GM12878 (cell line): ENCODE results near the gene VPS39. TPM values are rescaled to one million over a fixed set of nuclear protein-coding genes. Genes with fewer than 3 reads are reported as not detected.

ENCODE experiments used
- CUX1 ChIP-seq: IDR thresholded peaks from 2 replicates; pipeline ENCODE4 v1.6.1; 2012; ENCODE audit warnings: improper control_type of control experiment, low read depth, low read length; ENCODE audit not compliant: insufficient replicate concordance
- MAX ChIP-seq: IDR thresholded peaks from 2 replicates; pipeline ENCODE4 v1.6.1; 2012; ENCODE audit warnings: low read depth, low read length, improper control_type of control experiment
- MYC ChIP-seq: IDR thresholded peaks from 2 replicates; pipeline ENCODE4 v1.6.1; 2011; ENCODE audit warnings: mild to moderate bottlenecking, low read length, moderate library complexity, inconsistent platforms; ENCODE audit not compliant: insufficient read depth, insufficient replicate concordance, insufficient read length, severe bottlenecking
- TAF1 ChIP-seq: IDR thresholded peaks from 2 replicates; pipeline ENCODE4 v1.6.1; 2011; ENCODE audit warnings: mild to moderate bottlenecking, low read depth, low read length, borderline replicate concordance
- ZBED1 ChIP-seq: IDR thresholded peaks from 2 replicates; pipeline ENCODE4 v1.6.1; 2016; ENCODE audit warnings: borderline replicate concordance
- polyA plus RNA-seq, 11 experiments: library from polyadenylated mRNA; depleted of rRNA in 4 of 11; unstranded in 6 of 11; stranded (reverse) in 5 of 11; fragments of >200 nt; fragmentation: Nextera tagmentation in 4 of 11; fragmentation: Illumina TruSeq in 1 of 11; extraction: Ambion mirVana in 4 of 11; extraction: Trizol in 1 of 11; gene quantifications; 1 replicate in 1 of 11; 2 replicates in 10 of 11; pipeline versions ENCODE4 v1.2.1 to v1.2.3, GENCODE V29; 2011 to 2016; ENCODE audit warnings: inconsistent platforms in 2 of 11, missing spikeins in 2 of 11, low read depth in 1 of 11
- total RNA-seq, 4 experiments: library from RNA; depleted of rRNA in 3 of 4; stranded (reverse); fragments of >200 nt in 3 of 4; fragmentation: Illumina TruSeq in 1 of 4; extraction: Trizol in 1 of 4; gene quantifications; 2 replicates each; pipeline versions ENCODE4 v1.2.1 to v1.2.3, GENCODE V29; 2013 to 2021
- TF ChIP-seq, protein P1 (sequence below): fragments of 450-650 bp; formaldehyde crosslinking; IDR thresholded peaks from 2 replicates; pipeline ENCODE4 v1.4.0; 2020; ENCODE audit warnings: mild to moderate bottlenecking, moderate library complexity

The VPS39 gene
- total and polyA plus RNA-seq, 10 of the 15 experiments (the other 5 are each of a cell fraction or from before 2014, with no cell fraction given): 4.9 to 50.0 (median 36.2) TPM

GRCh38 chr15:42178056-42178455 lies 30.0 kb downstream of the VPS39 start (continued):
- TF ChIP-seq CUX1 (no peak), ZBED1 (no peak), MYC (no peak), TAF1 (no peak), MAX (no peak)
- TF ChIP-seq, protein P1, sequence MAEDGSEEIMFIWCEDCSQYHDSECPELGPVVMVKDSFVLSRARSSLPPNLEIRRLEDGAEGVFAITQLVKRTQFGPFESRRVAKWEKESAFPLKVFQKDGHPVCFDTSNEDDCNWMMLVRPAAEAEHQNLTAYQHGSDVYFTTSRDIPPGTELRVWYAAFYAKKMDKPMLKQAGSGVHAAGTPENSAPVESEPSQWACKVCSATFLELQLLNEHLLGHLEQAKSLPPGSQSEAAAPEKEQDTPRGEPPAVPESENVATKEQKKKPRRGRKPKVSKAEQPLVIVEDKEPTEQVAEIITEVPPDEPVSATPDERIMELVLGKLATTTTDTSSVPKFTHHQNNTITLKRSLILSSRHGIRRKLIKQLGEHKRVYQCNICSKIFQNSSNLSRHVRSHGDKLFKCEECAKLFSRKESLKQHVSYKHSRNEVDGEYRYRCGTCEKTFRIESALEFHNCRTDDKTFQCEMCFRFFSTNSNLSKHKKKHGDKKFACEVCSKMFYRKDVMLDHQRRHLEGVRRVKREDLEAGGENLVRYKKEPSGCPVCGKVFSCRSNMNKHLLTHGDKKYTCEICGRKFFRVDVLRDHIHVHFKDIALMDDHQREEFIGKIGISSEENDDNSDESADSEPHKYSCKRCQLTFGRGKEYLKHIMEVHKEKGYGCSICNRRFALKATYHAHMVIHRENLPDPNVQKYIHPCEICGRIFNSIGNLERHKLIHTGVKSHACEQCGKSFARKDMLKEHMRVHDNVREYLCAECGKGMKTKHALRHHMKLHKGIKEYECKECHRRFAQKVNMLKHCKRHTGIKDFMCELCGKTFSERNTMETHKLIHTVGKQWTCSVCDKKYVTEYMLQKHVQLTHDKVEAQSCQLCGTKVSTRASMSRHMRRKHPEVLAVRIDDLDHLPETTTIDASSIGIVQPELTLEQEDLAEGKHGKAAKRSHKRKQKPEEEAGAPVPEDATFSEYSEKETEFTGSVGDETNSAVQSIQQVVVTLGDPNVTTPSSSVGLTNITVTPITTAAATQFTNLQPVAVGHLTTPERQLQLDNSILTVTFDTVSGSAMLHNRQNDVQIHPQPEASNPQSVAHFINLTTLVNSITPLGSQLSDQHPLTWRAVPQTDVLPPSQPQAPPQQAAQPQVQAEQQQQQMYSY (CRISPR knock-in tag): no peak
